HG02588 (cell line): Measurements from ENCODE around the gene DSCAM.
"Not testable (repeated sequence)": the region's sequence is repeated elsewhere in the genome, so short reads cannot be mapped to it uniquely, and the experiment has no call there.

Experiments used
- ATAC-seq: cut with Tn5 transposase; IDR thresholded peaks from one replicate; pipeline ENCODE4 v1.9.1; 2021; ENCODE audit warnings: mild to moderate bottlenecking, moderate library complexity; ENCODE audit not compliant: unreplicated experiment

Gene DSCAM

GRCh38 chr21:40472013-40472412 is 374.9 kb downstream of the DSCAM start:
- ATAC-seq, result no peak

- no peak for ATAC-seq
Observed at GRCh38 chr21:40471103-40471502, 375.9 kb downstream of the DSCAM start.

- no peak for ATAC-seq
Observed at GRCh38 chr21:40466893-40467483, 380.0 kb downstream of the DSCAM start.

GRCh38 chr21:40465382-40465781 is 381.6 kb downstream of the DSCAM start:
- no peak for ATAC-seq

- no peak for ATAC-seq
Observed at GRCh38 chr21:40463176-40463575, 383.8 kb downstream of the DSCAM start.

GRCh38 chr21:40461008-40461407 is 385.9 kb downstream of the DSCAM start:
- ATAC-seq, result no peak

- no peak for ATAC-seq
Observed at GRCh38 chr21:40457741-40458140, 389.2 kb downstream of the DSCAM start.

GRCh38 chr21:40454057-40454456 is 392.9 kb downstream of the DSCAM start:
- ATAC-seq, result no peak

- no peak for ATAC-seq
Observed at GRCh38 chr21:40453183-40453582, 393.8 kb downstream of the DSCAM start.

- no peak for ATAC-seq
Observed at GRCh38 chr21:40452548-40452947, 394.4 kb downstream of the DSCAM start.

- ATAC-seq, result no peak
Observed at GRCh38 chr21:40447016-40447415, 399.9 kb downstream of the DSCAM start.

GRCh38 chr21:40445349-40445921 is 401.5 kb downstream of the DSCAM start:
- ATAC-seq, result no peak

- not testable (repeated sequence) for ATAC-seq
Observed at GRCh38 chr21:40439581-40439980, 407.4 kb downstream of the DSCAM start.

- no peak for ATAC-seq
Observed at GRCh38 chr21:40438616-40439015, 408.3 kb downstream of the DSCAM start.

GRCh38 chr21:40436261-40436660 is 410.7 kb downstream of the DSCAM start:
- ATAC-seq, result no peak

GRCh38 chr21:40433538-40433937 is 413.4 kb downstream of the DSCAM start:
- no peak for ATAC-seq

GRCh38 chr21:40425981-40426380 is 421.0 kb downstream of the DSCAM start:
- no peak for ATAC-seq

- no peak for ATAC-seq
Observed at GRCh38 chr21:40422896-40423635, 423.9 kb downstream of the DSCAM start.

- ATAC-seq, result no peak
Observed at GRCh38 chr21:40421121-40421520, 425.8 kb downstream of the DSCAM start.

GRCh38 chr21:40416572-40416971 is 430.4 kb downstream of the DSCAM start:
- no peak for ATAC-seq

GRCh38 chr21:40408561-40408960 is 438.4 kb downstream of the DSCAM start:
- ATAC-seq, result no peak

- ATAC-seq, result no peak
Observed at GRCh38 chr21:40404396-40404800, 442.6 kb downstream of the DSCAM start.
